ENCODE measurements around the gene NLRP6. TPM values are rescaled to one million over a fixed set of nuclear protein-coding genes. Genes with fewer than 3 reads are reported as not detected.
A peak's percentile ranks its signal among the peaks of the same experiment; 100 is the strongest.
"Not testable (repeated sequence)": the region's sequence is repeated elsewhere in the genome, so short reads cannot be mapped to it uniquely, and the experiment has no call there.

NLRP6 gene
- total RNA-seq, 1 donor from 2014 or later, result not detected

DNA sequence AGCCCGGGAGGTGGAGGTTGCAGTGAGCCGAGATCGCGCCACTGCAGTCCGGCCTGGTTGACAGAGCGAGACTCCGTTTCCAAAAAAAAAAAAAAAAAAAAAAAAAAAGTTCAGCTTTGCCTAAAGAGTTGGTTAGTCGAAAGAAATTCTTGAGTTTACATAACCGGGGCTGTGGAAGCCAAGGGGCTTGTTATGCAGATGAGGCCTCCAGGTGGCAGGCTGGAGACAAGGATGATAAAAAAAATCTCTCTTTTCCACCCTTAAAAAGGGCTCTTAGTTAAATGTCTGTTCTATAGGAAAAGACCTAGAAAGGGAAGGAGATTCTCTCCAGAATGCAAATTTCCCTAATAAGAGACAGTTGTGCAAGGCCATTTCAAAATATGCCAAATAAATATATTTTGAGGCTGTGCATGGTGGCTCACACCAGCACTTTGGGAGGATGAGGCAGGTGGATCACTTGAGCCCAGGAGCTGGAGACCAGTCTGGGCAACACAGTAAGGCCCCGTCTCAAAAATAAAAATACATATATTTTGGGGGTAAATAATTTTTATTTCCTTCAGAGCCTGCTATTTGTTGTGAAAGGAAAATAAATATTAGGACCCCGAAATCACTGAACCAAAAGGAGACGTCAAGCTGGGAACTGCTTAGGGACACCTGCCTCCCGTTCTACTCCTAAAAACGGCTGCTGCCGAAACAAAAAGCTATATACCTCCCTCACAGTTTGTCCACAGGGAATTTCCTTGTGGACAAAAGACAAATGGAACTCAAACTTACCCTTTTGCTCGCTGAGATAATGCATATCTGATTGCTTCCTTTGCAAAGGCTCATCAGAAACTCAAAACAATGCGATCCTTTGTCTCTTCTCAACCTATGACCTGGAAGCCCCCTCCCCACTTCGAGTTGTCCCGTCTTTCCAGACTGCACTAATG lies 27.0 kb downstream of the NLRP6 start:
- TF ChIP-seq, protein P1, sequence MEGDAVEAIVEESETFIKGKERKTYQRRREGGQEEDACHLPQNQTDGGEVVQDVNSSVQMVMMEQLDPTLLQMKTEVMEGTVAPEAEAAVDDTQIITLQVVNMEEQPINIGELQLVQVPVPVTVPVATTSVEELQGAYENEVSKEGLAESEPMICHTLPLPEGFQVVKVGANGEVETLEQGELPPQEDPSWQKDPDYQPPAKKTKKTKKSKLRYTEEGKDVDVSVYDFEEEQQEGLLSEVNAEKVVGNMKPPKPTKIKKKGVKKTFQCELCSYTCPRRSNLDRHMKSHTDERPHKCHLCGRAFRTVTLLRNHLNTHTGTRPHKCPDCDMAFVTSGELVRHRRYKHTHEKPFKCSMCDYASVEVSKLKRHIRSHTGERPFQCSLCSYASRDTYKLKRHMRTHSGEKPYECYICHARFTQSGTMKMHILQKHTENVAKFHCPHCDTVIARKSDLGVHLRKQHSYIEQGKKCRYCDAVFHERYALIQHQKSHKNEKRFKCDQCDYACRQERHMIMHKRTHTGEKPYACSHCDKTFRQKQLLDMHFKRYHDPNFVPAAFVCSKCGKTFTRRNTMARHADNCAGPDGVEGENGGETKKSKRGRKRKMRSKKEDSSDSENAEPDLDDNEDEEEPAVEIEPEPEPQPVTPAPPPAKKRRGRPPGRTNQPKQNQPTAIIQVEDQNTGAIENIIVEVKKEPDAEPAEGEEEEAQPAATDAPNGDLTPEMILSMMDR (conservative IDR thresholded peaks at IDR 0.05), result peak; percentile 70
- no peak overlapping the region for H3K27ac Mint-ChIP-seq (ENCODE audit: unreplicated experiment)
- H3K9me3 Mint-ChIP-seq, result no peaks in the 10 kb centered on the region
- peaks cover 57% of the 10 kb centered on the region for H3K4me1 Mint-ChIP-seq
- no peak for DNase-seq (ENCODE audit: low read depth, low spot score)
- H3K4me3 Mint-ChIP-seq, result peak overlapping the region; percentile 79
- peaks cover 17% of the 10 kb centered on the region for H3K27me3 Mint-ChIP-seq (ENCODE audit: low read depth)
- H3K36me3 Mint-ChIP-seq (ENCODE audit: low read depth), result no peaks in the 10 kb centered on the region

DNA sequence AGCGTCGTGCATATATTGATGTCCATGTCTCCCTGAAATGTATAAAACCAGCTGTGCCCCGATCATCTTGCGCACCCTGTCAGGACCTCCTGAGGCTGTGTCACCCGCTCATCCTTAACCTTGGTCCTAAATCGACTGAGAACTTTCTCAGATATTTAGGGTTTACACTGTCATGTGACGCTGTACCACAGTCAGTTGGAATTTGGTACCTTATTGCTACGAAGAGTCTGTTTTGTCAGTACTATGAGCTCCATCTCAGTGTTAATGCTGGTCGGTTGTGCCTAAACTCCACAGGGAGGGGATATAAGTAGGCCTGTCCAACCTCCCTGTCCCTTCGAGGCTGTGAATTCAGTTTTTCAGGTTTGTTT lies 27.6 kb downstream of the NLRP6 start:
- TF ChIP-seq, protein P1 (conservative IDR thresholded peaks at IDR 0.05), result no peak
- Mint-ChIP-seq H3K4me1 (peaks cover 51% of the 10 kb centered on the region), H3K9me3 (no peaks in the 10 kb centered on the region), H3K36me3 (ENCODE audit: low read depth) (no peaks in the 10 kb centered on the region), H3K4me3 (peak overlapping the region; percentile 32), H3K27ac (ENCODE audit: unreplicated experiment) (no peak overlapping the region), H3K27me3 (ENCODE audit: low read depth) (peaks cover 11% of the 10 kb centered on the region)
- no peak for DNase-seq (ENCODE audit: low read depth, low spot score)

DNA sequence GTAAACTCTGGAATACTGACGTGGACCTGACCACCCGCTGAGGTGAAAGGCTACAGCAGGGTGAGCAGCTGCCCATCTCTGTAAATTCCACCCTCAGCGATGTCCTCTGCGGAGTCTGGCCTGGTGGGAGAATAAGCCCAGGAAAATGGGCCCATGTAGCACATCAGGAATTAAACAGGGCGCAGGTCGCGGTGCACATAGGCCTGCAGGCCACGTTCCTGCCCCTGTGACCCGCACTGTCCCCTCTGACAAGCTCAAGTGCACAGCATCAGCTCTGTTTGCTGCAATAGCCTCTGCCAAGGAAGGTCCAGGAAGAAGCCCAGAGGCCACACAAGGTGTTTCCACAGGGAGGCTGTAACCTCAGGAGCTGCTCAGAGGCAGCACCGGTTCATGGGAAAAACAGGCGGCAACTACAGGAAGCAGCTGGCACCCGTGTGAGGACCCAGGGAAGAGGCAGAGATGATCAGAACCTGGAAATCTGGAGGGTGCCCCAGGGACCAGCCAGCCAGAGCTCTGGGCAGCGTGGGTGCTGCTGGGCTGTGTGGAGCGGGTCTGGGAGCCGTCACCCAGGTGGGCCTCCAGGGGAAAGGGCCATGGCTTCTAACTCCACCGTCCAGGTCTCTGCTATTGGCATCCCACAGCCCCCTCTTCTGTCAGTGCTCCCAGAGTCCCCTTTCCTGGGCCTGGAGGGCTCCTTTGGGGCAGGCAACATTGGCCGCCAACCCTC lies 28.6 kb downstream of the NLRP6 start:
- H3K4me1 Mint-ChIP-seq, result peaks cover 48% of the 10 kb centered on the region
- H3K27me3 Mint-ChIP-seq (ENCODE audit: low read depth), result peaks cover 14% of the 10 kb centered on the region
- peak overlapping the region; percentile 62 for H3K27ac Mint-ChIP-seq (ENCODE audit: unreplicated experiment)
- TF ChIP-seq, protein P1 (conservative IDR thresholded peaks at IDR 0.05), result no peak
- peak overlapping the region; percentile 32 for H3K4me3 Mint-ChIP-seq
- no peak for DNase-seq (ENCODE audit: low read depth, low spot score)
- no peaks in the 10 kb centered on the region for H3K9me3 Mint-ChIP-seq
- H3K36me3 Mint-ChIP-seq (ENCODE audit: low read depth), result no peaks in the 10 kb centered on the region

DNA sequence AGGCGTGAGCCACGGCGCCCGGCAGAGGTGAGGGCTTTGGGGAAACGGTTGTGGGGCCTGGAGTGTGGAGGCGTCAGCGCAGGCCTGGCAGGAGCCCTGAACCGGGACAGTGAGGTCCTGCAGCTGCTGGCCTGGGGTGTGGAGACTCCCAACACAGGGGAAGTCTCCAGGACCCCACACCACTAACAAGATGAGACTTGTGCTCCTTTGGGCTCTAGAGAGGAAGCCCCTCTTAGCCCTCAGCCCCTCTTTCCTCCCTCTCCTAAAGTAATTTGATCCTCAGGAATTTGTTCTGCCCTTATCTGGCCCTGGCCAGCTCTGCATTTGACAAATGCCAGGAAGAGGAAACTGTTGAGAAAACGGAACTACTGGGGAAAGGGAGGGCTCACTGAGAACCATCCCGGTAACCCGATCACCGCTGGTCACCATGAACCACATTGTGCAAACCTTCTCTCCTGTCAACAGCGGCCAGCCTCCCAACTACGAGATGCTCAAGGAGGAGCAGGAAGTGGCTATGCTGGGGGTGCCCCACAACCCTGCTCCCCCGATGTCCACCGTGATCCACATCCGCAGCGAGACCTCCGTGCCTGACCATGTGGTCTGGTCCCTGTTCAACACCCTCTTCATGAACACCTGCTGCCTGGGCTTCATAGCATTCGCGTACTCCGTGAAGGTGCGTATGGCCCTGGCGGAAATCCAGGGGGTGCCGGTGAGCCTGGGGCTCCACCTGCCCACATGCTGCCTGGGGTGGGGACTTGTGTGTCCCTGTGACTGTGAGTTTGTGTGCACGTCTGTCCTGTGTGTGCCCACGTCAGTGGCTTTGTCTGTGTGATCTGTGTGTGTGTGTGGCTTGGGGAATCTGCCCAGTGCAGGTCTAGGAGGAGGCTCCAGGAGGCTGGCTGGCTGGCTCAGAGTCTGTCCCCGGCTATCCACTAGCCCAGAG lies 29.8 kb downstream of the NLRP6 start, which contains the start of gene IFITM2:
IFITM2 (plus strand) TSS at position 51 of the 943 bp plus-strand sequence; CDS start at position 428, 377 bp downstream.
- H3K36me3 Mint-ChIP-seq (ENCODE audit: low read depth); DNase-seq (ENCODE audit: low read depth, low spot score); H3K9me3 Mint-ChIP-seq: not testable (repeated sequence)
- peaks cover 50% of the 10 kb centered on the region for H3K4me1 Mint-ChIP-seq
- H3K27ac Mint-ChIP-seq (ENCODE audit: unreplicated experiment), result peak within 1 kb of the TSS; percentile 76
- peaks cover 22% of the 10 kb centered on the region for H3K27me3 Mint-ChIP-seq (ENCODE audit: low read depth)
- peak within 1 kb of the TSS; percentile 94 for H3K4me3 Mint-ChIP-seq

DNA sequence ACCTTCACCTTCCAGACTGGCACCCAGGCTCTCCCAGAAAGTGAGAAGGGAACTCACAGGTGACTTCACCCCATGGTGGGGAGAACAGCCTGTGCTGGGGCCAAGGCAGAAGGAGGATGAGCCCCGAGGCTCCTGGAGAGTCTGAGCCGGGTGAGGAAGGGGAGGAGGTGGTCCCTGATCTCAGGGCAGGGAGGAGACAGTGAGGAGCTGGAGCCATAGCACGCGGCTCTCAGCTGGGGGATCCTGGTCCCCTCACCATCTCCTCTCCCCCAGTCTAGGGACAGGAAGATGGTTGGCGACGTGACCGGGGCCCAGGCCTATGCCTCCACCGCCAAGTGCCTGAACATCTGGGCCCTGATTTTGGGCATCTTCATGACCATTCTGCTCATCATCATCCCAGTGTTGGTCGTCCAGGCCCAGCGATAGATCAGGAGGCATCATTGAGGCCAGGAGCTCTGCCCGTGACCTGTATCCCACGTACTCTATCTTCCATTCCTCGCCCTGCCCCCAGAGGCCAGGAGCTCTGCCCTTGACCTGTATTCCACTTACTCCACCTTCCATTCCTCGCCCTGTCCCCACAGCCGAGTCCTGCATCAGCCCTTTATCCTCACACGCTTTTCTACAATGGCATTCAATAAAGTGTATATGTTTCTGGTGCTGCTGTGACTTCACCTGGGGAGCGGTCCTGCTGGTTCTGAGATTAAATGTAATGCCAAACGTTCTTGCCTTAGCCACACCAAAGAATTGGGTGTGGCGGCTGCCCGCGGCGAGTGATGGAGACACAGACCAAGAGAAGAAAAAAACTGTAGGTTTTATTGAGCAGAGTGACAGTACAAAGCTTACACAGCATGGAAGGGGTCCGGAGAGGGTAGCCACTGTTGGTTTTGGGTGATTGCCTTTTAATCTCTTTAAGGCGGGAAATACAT lies 30.8 kb downstream of the NLRP6 start:
- peak overlapping the region; percentile 94 for H3K4me3 Mint-ChIP-seq

DNA sequence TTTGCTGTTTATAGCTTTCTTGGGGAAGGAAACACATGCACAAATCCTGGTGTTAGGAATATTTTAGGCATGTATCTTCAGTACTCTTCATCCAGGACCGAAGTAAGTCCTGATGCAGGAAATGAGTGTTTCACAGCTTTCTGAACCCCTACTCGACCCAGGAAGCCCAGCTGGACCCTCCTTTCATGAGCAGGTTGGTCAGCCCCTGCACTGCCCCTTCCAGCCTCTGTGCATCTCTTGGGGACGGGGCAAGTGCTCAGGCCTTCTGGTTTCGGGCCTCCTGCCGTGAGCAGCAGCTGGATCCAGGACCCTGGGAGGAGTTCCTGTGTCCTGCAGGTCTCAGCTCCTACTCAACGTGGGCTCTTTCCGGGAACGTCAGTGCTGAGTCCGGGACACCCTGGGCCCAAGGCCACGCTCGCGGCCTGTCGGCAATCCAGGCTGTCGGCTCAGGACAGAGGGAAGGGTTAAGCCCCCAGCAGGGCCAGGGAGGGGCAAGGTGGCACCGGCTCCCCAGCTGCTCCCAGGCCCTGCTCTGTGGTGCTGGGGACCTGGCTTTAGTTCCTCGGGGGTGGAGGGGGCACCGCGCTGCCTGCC lies 31.9 kb downstream of the NLRP6 start:
- not testable (repeated sequence) for DNase-seq (ENCODE audit: low read depth, low spot score); H3K27ac Mint-ChIP-seq (ENCODE audit: unreplicated experiment); H3K36me3 Mint-ChIP-seq (ENCODE audit: low read depth); H3K9me3 Mint-ChIP-seq
- Mint-ChIP-seq H3K4me1 (peaks cover 58% of the 10 kb centered on the region), H3K27me3 (ENCODE audit: low read depth) (peaks cover 42% of the 10 kb centered on the region), H3K4me3 (peak overlapping the region; percentile 94)

More for the DNA sequence above, 30.8 kb downstream of the NLRP6 start:
- not testable (repeated sequence) for H3K27ac Mint-ChIP-seq (ENCODE audit: unreplicated experiment); H3K36me3 Mint-ChIP-seq (ENCODE audit: low read depth); DNase-seq (ENCODE audit: low read depth, low spot score); H3K9me3 Mint-ChIP-seq
- Mint-ChIP-seq H3K4me1 (peaks cover 55% of the 10 kb centered on the region), H3K27me3 (ENCODE audit: low read depth) (peaks cover 32% of the 10 kb centered on the region)

DNA sequence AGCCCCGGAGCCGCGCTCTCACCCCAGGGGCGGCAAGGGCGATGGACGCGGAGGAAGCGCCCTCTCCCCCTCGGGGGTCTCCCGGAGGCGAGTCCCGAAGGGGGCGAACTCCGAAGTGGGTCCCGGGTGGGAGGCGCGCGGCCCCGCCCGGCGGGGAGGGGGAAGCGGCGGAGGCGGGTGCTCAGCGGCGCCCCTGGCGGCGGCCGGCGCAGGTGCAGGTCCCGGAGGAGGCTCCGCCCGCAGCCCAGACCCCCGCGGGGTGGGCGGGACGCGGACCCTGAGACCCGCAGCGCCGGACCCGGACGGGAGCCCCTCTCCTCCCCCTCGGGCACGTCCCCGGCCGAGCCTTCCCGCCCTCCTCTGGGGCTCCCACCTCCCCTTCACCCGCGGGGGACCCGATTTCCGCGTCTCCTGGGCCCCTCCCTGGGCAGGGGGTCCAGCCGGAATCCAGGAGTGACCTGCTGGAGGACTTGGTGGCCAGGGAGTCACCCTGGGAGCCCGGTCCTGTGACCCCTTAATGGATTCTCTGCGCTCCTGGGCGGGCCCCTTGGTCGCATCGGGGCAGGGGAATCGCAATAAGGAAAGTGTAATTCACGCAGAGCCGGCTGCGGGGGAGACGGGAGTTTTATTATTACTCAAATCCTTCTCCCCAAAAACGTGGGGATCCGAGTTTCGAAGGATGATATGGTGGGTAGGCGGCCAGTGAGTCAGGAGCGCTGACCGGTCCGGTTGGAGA lies 33.0 kb downstream of the NLRP6 start:
- peaks cover 52% of the 10 kb centered on the region for H3K27me3 Mint-ChIP-seq (ENCODE audit: low read depth)
- H3K4me3 Mint-ChIP-seq, result peak overlapping the region; percentile 88
- not testable (repeated sequence) for H3K9me3 Mint-ChIP-seq; DNase-seq (ENCODE audit: low read depth, low spot score); H3K36me3 Mint-ChIP-seq (ENCODE audit: low read depth); H3K27ac Mint-ChIP-seq (ENCODE audit: unreplicated experiment)
- peaks cover 48% of the 10 kb centered on the region for H3K4me1 Mint-ChIP-seq
